NT2/D1 (cell line): ENCODE data around the gene SLC22A15.

ENCODE experiments used
- SUZ12 ChIP-seq: IDR thresholded peaks from 2 replicates; pipeline ENCODE4 v1.6.1; 2011; ENCODE audit not compliant: insufficient read length, insufficient read depth; ENCODE audit errors: extremely low read depth
- YY1 ChIP-seq: IDR thresholded peaks from 2 replicates; pipeline ENCODE4 v1.6.1; 2011; ENCODE audit not compliant: insufficient read length, insufficient read depth
- ZNF274 ChIP-seq: IDR thresholded peaks from 2 replicates; pipeline ENCODE4 v1.6.1; 2011; ENCODE audit warnings: mild to moderate bottlenecking, low read depth, low read length

DNA sequence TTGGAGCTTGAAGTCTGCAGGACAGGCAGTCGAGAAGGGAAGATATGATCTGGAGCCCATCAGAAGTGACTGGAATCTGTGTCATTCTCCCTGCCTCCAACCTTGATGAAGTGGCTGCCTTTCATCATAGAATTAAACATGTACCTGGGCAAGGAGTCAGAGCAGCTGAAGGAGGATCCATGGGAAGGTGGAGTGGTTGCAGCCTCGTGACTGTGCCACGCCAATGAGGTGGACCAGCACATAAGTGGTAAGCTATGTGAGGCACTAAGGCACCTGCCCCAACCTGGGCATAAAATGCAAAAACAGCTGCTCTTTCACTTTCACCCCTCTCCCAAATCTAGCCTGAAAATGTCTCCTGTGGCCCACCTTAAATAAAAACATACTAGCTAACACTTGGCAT is 7.3 kb downstream of the SLC22A15 start:
- TF ChIP-seq ZNF274 (no peak), YY1 (no peak), SUZ12 (no peak)
